Uterus (tissue), 2 donors: ENCODE results near the gene THEMIS.

Experiments used
- CTCF ChIP-seq, 4 experiments: fragments of 200-600 bp in 2 of 4; fragments of 450-650 bp in 2 of 4; sonication (generic) in 2 of 4; IDR thresholded peaks; one replicate each; pipeline ENCODE4 v1.5.1; 2016 to 2019; ENCODE audit warnings: antibody characterized with exemption in 4 of 4, mild to moderate bottlenecking in 2 of 4, moderate library complexity in 1 of 4
- POLR2A ChIP-seq, 2 donors: fragments of 450-650 bp; IDR thresholded peaks; one replicate each; pipeline ENCODE4 v1.6.1; 2016; ENCODE audit warnings: antibody characterized with exemption in 2 of 2, mild to moderate bottlenecking in 1 of 2, moderate library complexity in 1 of 2

- no peak for TF ChIP-seq CTCF (IDR thresholded peaks at IDR 0.05)
- TF ChIP-seq POLR2A (IDR thresholded peaks at IDR 0.05) = no peak
Observed at GRCh38 chr6:127860723-127861122, 40.1 kb downstream of the THEMIS start.
